Measurements from ENCODE around the gene AP2A2. TPM values are rescaled to one million over a fixed set of nuclear protein-coding genes. Genes with fewer than 3 reads are reported as not detected.

The AP2A2 gene
- total RNA-seq, 1 donor from 2014 or later, result 105 TPM

DNA sequence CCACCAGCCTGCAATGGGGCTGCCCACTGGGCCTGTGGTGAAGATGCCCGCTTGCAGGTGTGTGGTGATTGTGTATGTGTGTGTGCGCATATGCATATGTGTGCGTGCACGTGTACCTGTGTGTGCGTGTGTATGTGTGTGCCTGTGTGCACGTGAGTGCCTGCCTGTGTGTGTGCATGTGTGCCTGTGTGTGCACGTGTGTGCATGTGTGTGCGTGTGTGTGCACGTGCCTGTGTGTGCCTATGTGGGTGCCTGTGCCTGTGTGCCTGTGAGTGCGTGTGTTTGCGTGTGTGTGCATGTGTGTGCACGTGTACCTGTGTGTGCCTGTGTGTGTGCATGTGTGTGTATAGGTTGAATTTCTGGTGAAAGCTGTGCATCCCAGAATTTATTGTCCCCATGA, 113.3 kb downstream of the AP2A2 start:
- DNase-seq (ENCODE audit: low read depth), result no peak
- peaks cover 10% of the 10 kb centered on the region for H3K27me3 Mint-ChIP-seq (ENCODE audit: low read depth, unreplicated experiment)
- H4K20me1 ChIP-seq (ENCODE audit: insufficient read depth, low read length), result no peaks in the 10 kb centered on the region

DNA sequence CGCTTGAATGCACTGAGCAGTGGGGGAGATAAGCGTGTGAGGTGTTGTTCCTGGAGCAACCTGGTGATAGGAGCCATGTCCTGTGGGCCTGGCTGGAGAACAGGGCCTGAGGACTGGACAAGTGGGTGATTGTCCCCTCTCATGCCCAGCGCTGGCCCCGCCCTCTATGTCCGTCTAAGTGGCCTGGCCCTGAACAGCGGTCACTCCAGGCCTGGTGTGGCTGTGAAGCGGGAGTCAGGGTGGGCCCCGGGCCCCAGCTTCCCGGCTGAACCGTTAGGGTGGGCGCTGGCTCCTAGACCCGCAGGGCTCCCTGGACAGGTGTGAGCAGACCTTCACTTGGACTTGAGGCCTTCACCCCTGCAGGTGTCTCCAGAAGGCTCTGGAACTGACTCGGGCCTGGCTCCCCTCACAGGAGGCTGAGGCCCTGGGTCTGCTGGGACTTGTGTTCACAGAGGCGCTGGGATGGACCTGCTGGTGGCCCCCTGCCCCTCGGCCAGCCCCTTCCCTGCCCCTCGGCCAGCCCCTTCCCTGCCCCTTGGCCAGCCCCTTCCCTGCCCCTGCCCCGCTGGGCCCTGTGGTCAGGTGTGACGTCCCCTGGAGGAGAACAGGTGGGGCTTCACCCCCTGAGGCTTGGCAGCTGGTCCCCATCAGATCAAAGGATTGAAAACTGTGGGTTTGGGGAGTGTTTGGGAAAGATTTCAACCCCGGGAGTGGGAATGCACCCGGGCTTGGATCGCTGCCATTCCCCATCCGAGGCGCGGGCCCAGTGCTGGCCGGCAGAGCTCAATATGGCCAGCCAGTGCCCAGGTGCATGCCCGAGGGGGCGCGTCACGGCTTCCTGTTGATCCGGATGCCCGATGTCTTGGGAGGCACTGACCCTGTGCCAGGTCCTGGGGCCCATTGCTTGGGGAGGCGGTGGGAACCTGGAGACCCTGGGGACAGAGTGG, 114.1 kb downstream of the AP2A2 start:
- H3K36me3 ChIP-seq (ENCODE audit: insufficient read depth, low read length), result no peaks in the 10 kb centered on the region
- no peaks in the 10 kb centered on the region for H3K27me3 ChIP-seq (ENCODE audit: insufficient read depth, low read length)
- TF ChIP-seq CTCF (IDR thresholded peaks at IDR 0.05; ENCODE audit: insufficient read depth, low read depth, low read length), result no peak
- H3K4me2 ChIP-seq (ENCODE audit: low read length), result no peak overlapping the region
- no peaks in the 10 kb centered on the region for H4K20me1 ChIP-seq (ENCODE audit: insufficient read depth, low read length)
- no peak overlapping the region for H3K27ac Mint-ChIP-seq (ENCODE audit: unreplicated experiment)
- no peaks in the 10 kb centered on the region for H3K4me1 ChIP-seq (ENCODE audit: insufficient read depth, low read length)
- peaks cover 12% of the 10 kb centered on the region for H3K27me3 Mint-ChIP-seq (ENCODE audit: low read depth, unreplicated experiment)
- no peak overlapping the region for H3K9ac ChIP-seq (ENCODE audit: low read length)
- peaks cover 2% of the 10 kb centered on the region for H3K9me3 Mint-ChIP-seq (ENCODE audit: unreplicated experiment)
- H3K9me3 ChIP-seq (ENCODE audit: insufficient read depth, low read depth, low read length), result no peaks in the 10 kb centered on the region
- H3K4me3 Mint-ChIP-seq (ENCODE audit: unreplicated experiment), result no peak overlapping the region
- no peak overlapping the region for H3K4me3 ChIP-seq (ENCODE audit: insufficient read depth, low read depth, low read length)
- H3K79me2 ChIP-seq (ENCODE audit: insufficient read depth, low read length), result no peaks in the 10 kb centered on the region
- no peak for FAIRE-seq
- H3K36me3 Mint-ChIP-seq (ENCODE audit: low read depth, unreplicated experiment), result no peaks in the 10 kb centered on the region
- no peak for DNase-seq (ENCODE audit: low read depth)
- no peak overlapping the region for H3K27ac ChIP-seq (ENCODE audit: low read depth, low read length)
- H2AFZ ChIP-seq (ENCODE audit: low read depth, low read length), result no peak overlapping the region
- no peaks in the 10 kb centered on the region for H3K4me1 Mint-ChIP-seq (ENCODE audit: low read depth, unreplicated experiment)

More for the DNA sequence above, 113.3 kb downstream of the AP2A2 start:
- H3K9ac ChIP-seq (ENCODE audit: low read length), result no peak overlapping the region
- no peak for TF ChIP-seq EZH2 (IDR thresholded peaks at IDR 0.05; ENCODE audit: insufficient read depth, low read length)
- no peak for TF ChIP-seq CTCF (IDR thresholded peaks at IDR 0.05; ENCODE audit: insufficient read depth, low read depth, low read length)
- H3K9me3 Mint-ChIP-seq (ENCODE audit: unreplicated experiment), result peaks cover 2% of the 10 kb centered on the region
- no peak overlapping the region for H2AFZ ChIP-seq (ENCODE audit: low read depth, low read length)
- no peaks in the 10 kb centered on the region for H3K36me3 Mint-ChIP-seq (ENCODE audit: low read depth, unreplicated experiment)
- no peak overlapping the region for H3K4me3 Mint-ChIP-seq (ENCODE audit: unreplicated experiment)
- H3K9me3 ChIP-seq (ENCODE audit: insufficient read depth, low read depth, low read length), result no peaks in the 10 kb centered on the region
- no peaks in the 10 kb centered on the region for H3K36me3 ChIP-seq (ENCODE audit: insufficient read depth, low read length)
- H3K79me2 ChIP-seq (ENCODE audit: insufficient read depth, low read length), result no peaks in the 10 kb centered on the region
- H3K4me3 ChIP-seq (ENCODE audit: insufficient read depth, low read depth, low read length), result no peak overlapping the region
- no peak for FAIRE-seq
- no peak overlapping the region for H3K4me2 ChIP-seq (ENCODE audit: low read length)
- H3K4me1 Mint-ChIP-seq (ENCODE audit: low read depth, unreplicated experiment), result no peaks in the 10 kb centered on the region
- no peak overlapping the region for H3K27ac ChIP-seq (ENCODE audit: low read depth, low read length)
- H3K27me3 ChIP-seq (ENCODE audit: insufficient read depth, low read length), result no peaks in the 10 kb centered on the region
- H3K27ac Mint-ChIP-seq (ENCODE audit: unreplicated experiment), result no peak overlapping the region
- H3K4me1 ChIP-seq (ENCODE audit: insufficient read depth, low read length), result no peaks in the 10 kb centered on the region
